GM18508 (cell line): ENCODE results near the gene ARHGAP10.

Experiments used
- ATAC-seq: cut with Tn5 transposase; IDR thresholded peaks from one replicate; pipeline ENCODE4 v1.9.1; 2021; ENCODE audit warnings: moderate number of reproducible peaks; ENCODE audit not compliant: insufficient read depth, unreplicated experiment

ARHGAP10 gene

DNA sequence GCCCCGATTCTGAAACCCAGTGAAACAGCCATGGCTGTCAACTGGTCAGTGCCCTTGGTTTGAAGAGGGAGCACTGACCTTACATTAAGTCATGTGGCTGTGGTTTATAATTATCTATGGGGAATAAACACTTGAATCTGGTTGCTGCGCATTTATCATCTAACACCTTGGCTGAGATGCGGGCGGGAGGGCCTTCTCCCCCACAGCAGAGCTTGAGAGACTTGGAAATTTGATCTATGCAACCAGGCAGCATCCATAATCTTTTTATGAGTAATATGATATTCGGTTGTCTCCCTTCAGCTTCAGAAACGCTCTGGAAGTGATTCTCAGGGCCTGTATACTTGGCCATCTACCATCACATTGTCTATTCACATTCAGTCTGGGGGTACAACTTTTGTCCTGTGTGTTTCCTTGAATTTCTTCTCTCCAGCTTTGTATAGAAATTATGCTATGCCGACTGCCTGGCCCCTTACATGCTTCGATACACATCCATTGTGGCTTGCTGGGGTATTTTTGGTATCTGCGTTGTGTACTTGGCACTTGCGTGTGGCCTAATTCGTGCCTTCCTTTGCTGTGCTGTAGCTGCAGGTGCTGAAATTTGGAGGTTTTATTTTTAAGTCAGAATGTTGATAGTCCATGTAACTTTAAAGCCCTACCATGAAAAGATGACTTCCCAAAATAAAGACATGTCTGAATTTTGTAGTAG lies 321.6 kb downstream of the ARHGAP10 start:
- ATAC-seq: no peak

DNA sequence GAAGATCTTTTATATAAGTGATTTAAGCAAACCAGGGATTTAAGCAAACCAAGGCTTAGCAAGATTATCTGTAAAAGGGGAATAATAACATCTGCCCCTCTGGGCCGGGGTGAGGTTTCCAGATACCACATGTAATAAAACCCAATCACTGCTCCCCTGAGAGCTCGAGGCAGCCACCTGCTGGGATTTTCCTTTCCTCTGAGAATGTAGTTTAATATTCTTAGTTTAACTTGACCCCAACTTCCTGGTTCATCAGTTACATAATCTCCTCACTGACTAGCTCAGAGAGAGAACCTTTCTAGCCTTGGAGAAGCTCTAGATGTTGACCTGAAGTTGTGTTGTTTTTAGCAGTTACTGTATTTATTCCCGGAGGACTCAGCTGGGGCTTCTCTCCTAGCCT lies 322.4 kb downstream of the ARHGAP10 start:
- no peak for ATAC-seq

DNA sequence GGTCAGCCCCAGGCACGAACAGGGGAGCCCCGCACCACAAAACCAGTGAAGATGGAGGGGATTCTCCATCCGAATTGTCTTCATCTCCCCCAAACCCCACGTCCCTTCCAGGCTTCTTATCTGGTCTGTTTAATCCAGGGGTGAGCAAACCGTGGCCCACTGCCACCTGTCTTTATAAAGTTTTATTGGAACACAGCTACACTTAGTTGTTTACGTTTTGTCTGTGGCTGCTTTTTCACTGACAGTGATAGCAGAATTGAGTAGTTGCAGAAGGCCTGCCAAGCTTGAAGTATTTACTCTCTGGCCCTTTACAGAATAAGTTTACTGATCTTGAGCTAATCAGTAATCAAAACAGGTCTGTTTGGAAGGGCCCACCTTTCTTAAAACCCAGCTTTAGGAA lies 324.0 kb downstream of the ARHGAP10 start:
- peak; percentile 15 for ATAC-seq

DNA sequence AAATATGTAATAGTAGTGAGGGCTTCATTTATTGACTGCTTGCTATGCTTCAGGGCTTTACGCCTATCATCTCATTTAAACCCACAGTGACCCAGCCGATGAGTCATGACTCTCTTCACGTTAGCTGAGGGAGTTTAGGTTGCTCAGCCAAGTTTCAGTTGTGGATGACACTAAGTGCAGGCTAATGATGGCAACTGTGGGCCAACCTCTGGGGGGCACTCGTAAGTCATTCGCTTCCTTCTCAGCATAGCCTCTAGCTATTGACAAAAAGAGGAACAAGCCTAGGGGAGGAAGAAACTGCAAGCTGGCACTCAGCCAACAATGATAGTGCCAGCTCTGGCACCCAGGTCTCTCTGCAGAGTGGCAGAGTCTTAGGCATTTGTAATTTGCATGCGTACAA lies 325.0 kb downstream of the ARHGAP10 start:
- ATAC-seq: peak; percentile 75

DNA sequence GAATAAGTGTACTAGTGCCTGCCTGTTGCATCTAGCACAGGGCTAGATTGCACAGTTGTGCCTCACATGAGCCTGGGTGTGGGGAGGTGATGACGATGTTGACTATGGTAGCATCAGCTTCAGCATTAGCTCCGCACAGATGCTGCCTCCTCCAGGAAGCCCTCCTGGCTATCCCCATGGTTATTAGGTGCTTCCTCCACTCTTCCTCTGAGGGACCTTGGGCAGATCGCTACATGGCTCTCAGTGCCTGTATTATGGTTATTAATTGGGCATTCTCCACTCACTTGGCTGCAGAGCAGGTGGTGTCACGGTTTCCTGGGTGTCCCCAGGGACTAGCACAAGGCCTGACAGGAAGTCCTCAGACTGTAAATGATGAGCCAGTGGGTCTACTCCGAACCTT lies 325.6 kb downstream of the ARHGAP10 start:
- peak; percentile 22 for ATAC-seq

DNA sequence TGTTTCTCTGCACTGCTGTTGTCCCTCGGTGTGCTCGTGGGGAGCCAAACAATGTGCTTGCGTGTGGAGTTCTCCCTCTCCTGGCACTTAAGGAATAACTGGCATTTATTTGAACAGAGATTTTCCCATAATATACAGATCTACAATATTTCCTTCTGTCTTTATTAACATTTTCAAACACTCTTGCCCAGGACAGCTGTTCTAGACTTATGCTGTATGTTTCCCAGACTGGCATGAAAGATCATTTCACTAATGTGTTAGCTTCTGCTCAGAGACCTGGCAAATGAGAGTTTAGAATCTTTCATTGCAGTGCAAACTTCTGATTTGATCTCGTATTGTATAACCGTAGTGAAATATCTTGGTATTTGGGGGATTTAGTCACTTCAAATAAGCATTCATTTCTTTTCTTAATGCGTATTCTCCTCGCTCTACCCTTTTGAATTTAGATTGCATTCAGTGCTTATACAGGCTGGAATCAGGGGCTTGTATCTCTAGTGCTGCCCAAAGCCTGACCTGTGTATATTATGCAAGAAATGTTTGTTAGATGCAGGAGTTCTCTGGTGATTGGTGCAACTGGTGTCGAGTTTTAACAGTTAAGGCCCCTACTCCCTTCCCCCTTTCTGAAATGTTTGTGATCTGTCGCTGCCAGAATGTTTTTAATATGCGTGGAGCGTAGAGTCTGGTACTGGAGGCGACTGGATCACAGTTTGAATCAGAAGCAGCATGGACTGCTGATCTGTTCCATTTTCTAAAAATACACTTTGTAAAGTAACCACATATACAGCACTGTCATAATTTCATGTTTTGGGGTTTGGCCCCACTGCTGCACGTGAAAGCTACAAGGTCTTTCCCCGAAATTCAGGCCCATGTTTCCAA lies 326.3 kb downstream of the ARHGAP10 start:
- no peak for ATAC-seq

DNA sequence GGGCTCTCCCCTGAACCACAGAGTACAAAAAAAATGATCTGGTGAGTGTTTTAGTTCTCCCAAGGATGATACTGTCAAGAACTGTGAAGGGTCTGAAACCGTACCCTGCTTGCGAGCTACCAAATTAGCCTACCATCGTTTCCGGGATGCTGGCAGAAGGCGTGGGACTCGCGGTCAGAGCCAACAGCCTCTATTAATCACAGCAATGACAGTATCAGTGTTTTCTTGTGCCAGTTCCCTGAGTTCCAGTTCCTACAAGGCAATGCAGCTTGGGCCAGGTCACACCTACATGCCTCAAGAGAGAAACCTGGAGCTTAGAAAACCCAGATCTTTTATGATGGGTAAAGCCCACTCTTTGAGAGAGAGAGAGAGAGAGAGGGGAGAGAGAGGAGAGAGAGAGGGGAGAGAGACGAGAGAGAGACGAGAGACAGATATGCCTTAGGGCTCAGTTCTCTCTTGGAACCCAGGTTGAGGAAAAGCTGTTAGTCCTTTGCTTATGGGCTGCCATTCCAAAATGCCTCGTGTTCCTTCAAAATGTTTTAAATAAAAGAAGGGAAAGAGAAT lies 327.8 kb downstream of the ARHGAP10 start:
- no peak for ATAC-seq

DNA sequence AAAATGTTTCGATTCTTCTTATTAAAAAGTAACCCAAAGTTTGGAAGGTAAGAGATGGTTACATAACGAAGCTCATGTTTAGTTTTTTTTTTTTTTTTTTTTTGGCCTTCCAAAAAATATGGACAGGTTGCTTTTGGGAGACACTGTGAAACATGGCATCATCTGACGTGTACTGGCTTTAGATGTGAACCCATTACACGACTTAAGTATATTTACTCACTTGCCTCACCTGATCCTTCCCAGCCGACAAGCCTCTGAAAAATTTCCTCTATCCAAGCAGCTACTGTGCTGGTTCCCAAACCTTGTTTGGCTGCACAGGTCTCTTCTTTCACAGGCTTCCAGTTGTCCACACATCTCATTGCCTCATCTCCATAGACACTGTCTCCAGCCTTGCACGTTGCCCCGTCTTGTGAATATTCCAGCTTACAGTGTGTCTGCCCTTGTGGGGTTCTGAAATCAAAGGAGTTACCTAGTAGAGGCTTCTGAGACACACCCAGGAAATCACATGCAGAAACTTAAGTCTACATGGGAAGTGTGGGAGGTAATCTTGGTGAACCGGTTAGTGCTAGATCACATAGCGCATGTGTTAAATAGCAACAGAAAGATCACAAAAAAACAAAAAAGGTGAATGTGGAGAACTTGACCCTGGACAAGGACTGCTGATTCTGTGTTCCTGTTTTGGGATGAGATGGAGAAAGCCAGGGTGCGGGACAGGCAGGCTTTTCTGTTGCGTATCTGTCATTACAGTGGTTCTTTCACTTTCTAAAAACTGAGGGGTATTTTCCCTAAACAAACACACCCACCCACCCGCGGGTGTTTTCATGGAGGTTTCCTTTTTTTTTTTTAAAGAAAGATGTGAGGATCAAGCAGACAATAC lies 328.6 kb downstream of the ARHGAP10 start:
- no peak for ATAC-seq

DNA sequence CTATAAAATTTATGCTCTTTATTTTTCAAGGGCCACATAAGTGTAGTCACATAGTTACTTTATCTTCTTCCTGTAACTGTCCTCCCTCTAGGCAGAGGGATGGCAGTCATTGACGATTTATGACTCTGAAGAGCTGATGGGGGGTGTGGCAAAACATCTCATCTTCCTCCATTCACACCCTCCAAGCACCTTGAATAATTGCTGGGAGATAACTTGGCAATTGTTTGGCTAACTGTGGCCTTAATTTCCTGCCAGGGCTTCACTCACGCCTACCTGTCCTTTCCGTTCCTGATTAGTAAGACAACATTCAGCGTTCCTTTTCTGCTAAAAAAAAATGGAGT lies 329.2 kb downstream of the ARHGAP10 start:
- ATAC-seq: no peak

DNA sequence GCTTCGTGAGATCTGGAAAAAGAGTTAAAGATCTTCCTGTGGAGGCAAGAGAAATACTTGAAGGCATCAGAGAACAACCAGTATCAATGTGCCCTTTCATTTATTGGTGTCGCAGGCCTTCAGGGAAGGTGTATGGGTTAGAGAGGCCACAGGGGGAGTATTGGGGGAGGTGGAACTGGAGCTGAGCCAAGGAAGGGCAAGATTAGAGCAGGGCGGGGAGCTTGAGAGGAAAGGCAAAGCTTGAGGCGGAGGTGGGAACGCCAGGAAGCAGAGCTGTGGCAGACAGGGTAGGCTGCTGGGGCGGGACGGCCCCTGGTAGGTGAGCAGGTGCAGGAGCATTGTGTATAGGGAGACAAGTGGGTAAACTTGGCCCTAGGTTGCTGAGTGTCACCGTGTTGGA lies 329.9 kb downstream of the ARHGAP10 start:
- ATAC-seq: no peak

DNA sequence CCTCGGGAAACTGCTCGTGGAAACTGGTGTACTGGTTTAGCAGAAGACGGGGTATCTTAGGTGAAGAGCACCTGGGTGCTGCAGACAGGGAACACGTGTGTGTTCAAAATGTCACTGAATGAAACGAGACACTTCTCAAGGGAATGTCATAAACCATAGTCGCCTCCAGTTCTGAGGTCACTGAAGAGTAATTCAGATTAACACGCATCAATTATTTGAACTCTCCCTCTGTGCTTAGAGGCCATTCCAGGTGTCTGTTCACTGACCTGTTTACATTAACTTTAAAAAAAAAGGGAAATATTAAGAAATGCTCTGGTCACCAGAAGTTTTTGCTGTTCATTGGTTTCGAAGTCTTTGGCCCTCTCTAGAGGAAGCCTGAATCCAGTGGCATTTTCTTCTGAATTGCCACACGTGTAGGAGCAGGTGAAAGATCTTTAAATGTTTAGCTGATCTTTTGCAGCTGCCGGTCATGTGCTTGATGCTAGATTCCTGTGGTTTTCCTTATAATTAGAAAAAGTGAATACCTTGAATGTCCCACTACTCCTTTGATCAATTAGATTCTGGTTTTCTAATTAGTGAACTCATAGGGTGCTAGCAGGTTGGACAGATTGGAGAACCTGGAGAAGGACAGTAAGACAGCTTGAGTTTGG lies 330.5 kb downstream of the ARHGAP10 start:
- no peak for ATAC-seq

DNA sequence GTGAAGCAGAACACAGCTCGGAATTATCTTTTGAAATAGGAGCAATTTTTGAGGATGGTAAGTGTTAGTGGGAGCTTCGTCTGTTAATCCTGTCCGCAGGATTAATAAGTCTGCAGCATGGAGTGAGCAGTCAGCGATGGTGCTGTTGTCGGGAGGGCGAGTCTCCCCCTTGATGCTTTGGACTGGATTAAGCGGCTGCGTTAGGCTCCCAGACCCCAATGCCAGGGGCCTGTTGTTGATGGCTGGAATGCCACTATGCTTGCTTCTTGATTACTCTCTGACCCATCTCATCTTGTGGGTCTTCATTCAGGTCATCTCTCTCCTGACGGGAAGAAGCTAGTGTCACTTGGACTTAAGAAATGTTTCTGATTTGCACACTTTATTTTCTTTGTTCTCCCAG lies 332.6 kb downstream of the ARHGAP10 start:
- no peak for ATAC-seq

DNA sequence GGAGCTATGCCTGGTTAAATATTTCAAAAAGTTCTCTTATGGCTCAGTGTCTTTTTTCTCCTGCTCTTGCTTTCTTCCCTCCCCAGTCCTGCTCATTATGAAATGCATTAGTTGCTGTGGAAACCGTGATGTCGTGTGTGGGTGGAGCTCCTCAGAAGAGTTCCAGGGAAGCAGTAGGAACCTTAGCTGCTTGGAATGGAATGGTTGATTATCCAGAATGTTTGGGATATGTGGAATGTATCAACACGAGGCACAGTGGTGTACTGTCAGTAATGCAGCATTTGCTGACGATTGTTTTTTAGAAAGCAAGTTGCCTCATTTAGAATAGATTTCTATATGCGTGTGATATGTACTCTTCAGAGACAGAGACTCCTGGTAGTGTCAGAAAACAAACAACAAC lies 333.2 kb downstream of the ARHGAP10 start:
- ATAC-seq: no peak

DNA sequence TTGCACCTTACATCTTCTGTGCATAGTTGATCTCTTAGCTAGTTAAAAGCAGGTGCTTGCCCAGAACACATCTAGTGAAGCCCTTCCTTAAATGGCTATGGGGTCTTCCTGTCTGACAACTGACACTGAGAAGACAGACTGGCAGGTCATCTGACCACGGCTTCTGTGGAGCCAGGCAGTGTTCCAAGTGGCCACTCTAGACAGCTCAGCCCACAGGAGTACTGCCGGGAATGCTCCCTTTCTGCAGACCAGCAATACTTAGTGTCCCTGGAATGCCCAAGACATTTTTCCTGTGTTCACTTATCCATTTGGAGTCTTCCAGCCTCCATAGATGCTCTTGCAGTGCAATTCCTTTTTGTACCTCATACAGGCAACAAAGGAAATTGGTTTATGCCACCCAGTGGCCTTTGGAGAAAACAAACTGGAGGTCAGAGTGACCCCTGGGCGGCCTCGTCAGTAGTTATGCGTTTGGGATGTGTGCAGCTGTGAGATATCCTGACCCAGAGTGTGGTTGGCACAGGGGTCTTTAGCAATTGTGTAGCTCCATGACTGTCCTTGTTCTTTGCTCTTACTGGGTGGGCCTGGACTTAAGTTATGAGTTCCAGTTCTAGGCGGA lies 335.5 kb downstream of the ARHGAP10 start:
- no peak for ATAC-seq

DNA sequence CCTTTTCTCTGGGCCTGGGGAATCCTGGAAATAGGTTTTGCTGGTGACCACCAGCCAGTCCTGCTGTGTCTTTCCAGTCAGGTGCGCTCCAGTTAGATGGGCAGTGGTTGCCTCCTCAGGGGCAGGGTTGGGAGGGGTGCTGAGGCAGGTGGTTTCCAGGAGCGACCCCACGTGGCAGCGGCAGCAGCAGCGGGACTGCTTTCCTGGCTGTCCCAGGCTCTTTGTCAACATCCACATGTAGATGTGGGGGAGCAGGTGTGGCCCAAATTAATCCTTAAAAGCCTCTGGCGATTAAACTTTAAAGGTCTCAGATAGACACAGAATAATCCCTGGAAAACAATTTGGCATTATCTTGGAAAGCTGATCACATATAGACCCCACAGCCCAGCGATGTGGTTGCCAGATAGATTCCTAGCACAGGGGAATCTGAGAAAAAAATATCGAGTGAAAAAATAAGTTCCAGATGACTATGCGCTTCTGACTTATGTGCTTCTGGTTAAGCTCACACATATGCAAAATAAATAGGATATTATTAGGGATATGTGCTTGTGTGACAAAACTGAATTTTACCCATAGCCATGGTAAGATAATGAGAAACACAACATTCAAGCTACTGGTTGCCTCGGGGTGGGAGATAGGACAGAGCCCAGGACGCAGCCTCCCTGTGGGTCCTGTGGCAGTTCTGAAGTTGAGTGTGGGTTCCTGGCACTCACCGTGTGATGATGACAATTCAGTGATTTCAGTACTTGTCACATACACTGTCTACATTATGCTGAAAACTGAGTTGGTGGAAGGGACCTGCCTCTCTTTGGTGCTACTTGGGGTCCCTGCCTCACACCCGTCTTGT lies 336.4 kb downstream of the ARHGAP10 start:
- no peak for ATAC-seq

DNA sequence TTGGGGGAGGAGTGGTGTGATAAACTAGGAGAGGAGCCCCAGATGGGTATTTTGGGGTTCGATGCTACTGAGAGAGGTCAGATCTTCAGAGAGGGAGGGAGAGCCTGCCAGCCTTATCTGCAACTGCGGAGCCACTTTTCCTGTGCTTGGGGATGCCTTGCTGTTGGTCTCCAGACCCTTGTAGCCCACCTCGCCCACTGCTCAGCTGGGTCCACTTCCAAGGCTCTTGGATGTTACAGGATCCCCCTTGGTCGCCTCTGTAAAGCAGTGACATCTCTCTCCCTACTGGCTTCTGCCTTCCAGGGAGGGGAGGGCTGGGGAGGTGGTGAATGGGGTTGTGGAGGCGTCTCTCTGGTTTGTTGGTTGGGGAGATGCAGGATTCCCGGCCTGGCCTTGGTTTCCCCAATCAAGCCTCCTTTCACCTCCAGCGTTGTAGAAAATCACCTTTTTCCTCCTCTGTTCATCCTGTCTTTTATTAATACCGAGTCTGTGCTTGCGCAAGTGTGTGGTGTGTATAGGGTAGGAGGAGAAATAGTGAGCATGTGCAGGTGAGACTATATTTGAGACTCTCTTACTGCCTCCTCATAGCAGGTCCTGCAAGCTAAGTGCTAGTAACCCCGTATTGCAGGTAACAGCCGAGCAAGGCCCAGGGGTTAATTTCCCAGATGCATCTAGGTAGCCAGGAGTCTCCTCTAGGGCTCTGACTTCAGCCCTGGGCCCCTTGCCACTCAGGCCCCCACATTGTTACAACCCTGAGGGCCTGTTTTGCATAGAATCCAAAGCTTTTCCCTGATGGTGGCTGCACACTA lies 337.4 kb downstream of the ARHGAP10 start:
- ATAC-seq: no peak

DNA sequence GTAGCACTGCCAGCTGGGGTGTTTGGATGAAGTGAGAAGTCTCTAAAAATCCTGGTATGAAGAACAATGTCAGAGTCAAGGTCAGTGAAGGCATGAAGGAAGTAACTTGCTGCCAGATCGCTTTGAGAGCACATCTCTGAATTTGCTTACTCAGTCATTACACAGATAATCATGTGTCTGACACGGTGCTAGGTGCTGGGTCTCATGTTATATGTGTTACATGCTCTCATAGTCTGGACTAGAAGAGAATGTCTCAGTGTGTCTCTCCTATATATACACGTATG lies 337.9 kb downstream of the ARHGAP10 start:
- no peak for ATAC-seq

DNA sequence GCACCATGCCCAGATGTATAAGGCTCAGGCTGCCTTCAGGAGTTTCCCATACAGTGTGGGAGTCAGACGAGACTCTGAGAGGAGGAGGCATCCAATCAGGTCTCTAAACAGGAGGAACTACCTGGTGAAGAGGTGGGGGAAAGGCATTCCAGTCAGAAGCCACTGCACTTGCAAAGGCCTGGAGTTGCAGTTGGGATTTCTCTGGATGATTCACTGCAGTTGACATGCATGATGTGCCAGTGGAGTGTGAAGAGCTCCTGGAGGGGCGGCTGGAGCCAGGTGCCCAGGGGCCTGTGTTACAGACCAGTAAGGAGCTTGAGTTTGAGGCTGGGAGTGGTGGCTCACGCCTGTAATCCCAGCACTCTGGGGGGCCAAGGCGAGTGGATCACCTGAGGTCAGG lies 339.1 kb downstream of the ARHGAP10 start:
- ATAC-seq: no peak
